Endothelial cell of umbilical vein (primary cell): ENCODE data around the gene NAV2. TPM values are rescaled to one million over a fixed set of nuclear protein-coding genes. Genes with fewer than 3 reads are reported as not detected.

Experiments used
- BruUV-seq: library from RNA; stranded (reverse); fragments of 400-500 nt; replicated peaks from 2 replicates; lab custom pipeline; 2021; lab: Mats Ljungman, UMichigan
- CTCF ChIA-PET: fragments of 300-600, 350-600 bp; sonication (Branson Sonifier 250); formaldehyde crosslinking; loops from one replicate; lab custom pipeline; 2021; ENCODE audit warnings: antibody characterized with exemption, inconsistent platforms; lab: Charles Lee
- POLR2A ChIA-PET: fragments of 300-600, 350-600 bp; sonication (Branson Sonifier 250); formaldehyde crosslinking; loops from one replicate; lab custom pipeline; 2021; ENCODE audit warnings: antibody characterized with exemption, inconsistent platforms; lab: Charles Lee
- DNase-seq: peaks from one replicate; pipeline ENCODE4 v3.0.0-alpha.2; 2011; ENCODE audit warnings: low read depth, low spot score
- FAIRE-seq: peaks from 2 replicates; lab custom pipeline; 2011; peaks lifted over from hg19 to GRCh38; lab: Jason Lieb, UNC
- H2AFZ ChIP-seq: 2 replicates; pipeline ENCODE4 v1.6.0; 2012; ENCODE audit warnings: low read depth, low read length, control low read depth, inconsistent platforms
- H3K27ac ChIP-seq: 2 replicates; pipeline ENCODE4 v1.5.1; 2011; ENCODE audit warnings: low read depth, mild to moderate bottlenecking, control low read depth, low read length, moderate library complexity; ENCODE audit not compliant: insufficient read depth
- H3K27me3 ChIP-seq, 2 experiments: 2 replicates each; pipeline versions ENCODE4 v1.6.0 to v1.6.1; 2011; ENCODE audit warnings: low read length in 2 of 2, mixed read lengths in 1 of 2; ENCODE audit not compliant: control insufficient read depth in 2 of 2, insufficient read depth in 2 of 2
- H3K36me3 ChIP-seq, 2 experiments: 2 replicates in 1 of 2; 3 replicates in 1 of 2; pipeline ENCODE4 v1.5.1; 2011; ENCODE audit warnings: low read length in 2 of 2, mild to moderate bottlenecking in 1 of 2, moderate library complexity in 1 of 2; ENCODE audit not compliant: control insufficient read depth in 2 of 2, insufficient read depth in 2 of 2; ENCODE audit errors: extremely low read depth in 1 of 2
- H3K4me1 ChIP-seq: 3 replicates; pipeline ENCODE4 v1.5.1; 2011; ENCODE audit warnings: mild to moderate bottlenecking, low read length; ENCODE audit not compliant: control insufficient read depth, insufficient read depth; ENCODE audit errors: extremely low read depth
- H3K4me2 ChIP-seq: 2 replicates; pipeline ENCODE4 v1.6.1; 2011; ENCODE audit warnings: low read length, control low read depth, mixed read lengths; ENCODE audit not compliant: insufficient read depth
- H3K4me3 ChIP-seq, 3 experiments: fragments of 200-600 bp in 1 of 3; sonication (generic), shearing (Covaris generic) in 1 of 3; replicated peaks in 1 of 3; 2 replicates each; pipeline ENCODE4 v1.5.1; 2011 to 2016; ENCODE audit warnings: control low read depth in 3 of 3, low read length in 3 of 3, mild to moderate bottlenecking in 2 of 3, inconsistent platforms in 1 of 3, low read depth in 1 of 3, moderate library complexity in 1 of 3; ENCODE audit not compliant: insufficient read depth in 1 of 3
- H3K79me2 ChIP-seq: 2 replicates; pipeline ENCODE4 v1.6.0; 2012; ENCODE audit warnings: low read length, inconsistent platforms; ENCODE audit not compliant: control insufficient read depth, insufficient read depth
- H3K9ac ChIP-seq: replicated peaks from 2 replicates; pipeline ENCODE3; 2011; ENCODE audit warnings: low read length, control low read depth; ENCODE audit not compliant: insufficient read depth; ENCODE audit errors: extremely low read depth
- H3K9me1 ChIP-seq: replicated peaks from 3 replicates; pipeline ENCODE4 v1.6.0; 2011; ENCODE audit warnings: mild to moderate bottlenecking, low read length; ENCODE audit not compliant: control insufficient read depth, insufficient read depth; ENCODE audit errors: extremely low read depth
- H3K9me3 ChIP-seq: replicated peaks from 2 replicates; pipeline ENCODE4 v1.5.1; 2012; ENCODE audit warnings: low read length, inconsistent platforms; ENCODE audit not compliant: control insufficient read depth, insufficient read depth
- H4K20me1 ChIP-seq: replicated peaks from 2 replicates; pipeline ENCODE3; 2011; ENCODE audit warnings: mild to moderate bottlenecking, low read length; ENCODE audit not compliant: control insufficient read depth, insufficient read depth; ENCODE audit errors: extremely low read depth
- CTCF ChIP-seq, 2 donors: IDR thresholded peaks; 1 replicate in 1 of 2; 2 replicates in 1 of 2; pipeline ENCODE4 v1.5.1; 2011; ENCODE audit warnings: low read length in 2 of 2, mild to moderate bottlenecking in 2 of 2, moderate library complexity in 2 of 2, control low read depth in 1 of 2, inconsistent platforms in 1 of 2, low read depth in 1 of 2; ENCODE audit not compliant: insufficient read depth in 1 of 2; ENCODE audit errors: extremely low read depth in 1 of 2
- EZH2 ChIP-seq: IDR thresholded peaks from 2 replicates; pipeline ENCODE4 v1.6.1; 2012; ENCODE audit warnings: borderline replicate concordance, low read depth, mild to moderate bottlenecking, moderate library complexity, low read length, inconsistent platforms; ENCODE audit not compliant: severe bottlenecking
- FOS ChIP-seq: IDR thresholded peaks from 2 replicates; pipeline ENCODE4 v1.6.1; 2011; ENCODE audit warnings: mild to moderate bottlenecking, low read length, moderate library complexity, borderline replicate concordance; ENCODE audit not compliant: insufficient read depth
- GATA2 ChIP-seq: IDR thresholded peaks from 2 replicates; pipeline ENCODE4 v1.7.0; 2011; ENCODE audit warnings: low read depth, mild to moderate bottlenecking, moderate library complexity, mixed read lengths, low read length; ENCODE audit not compliant: insufficient read length, insufficient read depth
- JUN ChIP-seq: IDR thresholded peaks from 2 replicates; pipeline ENCODE4 v1.6.1; 2011; ENCODE audit warnings: borderline replicate concordance, low read depth; ENCODE audit not compliant: insufficient read length, insufficient read depth
- MAX ChIP-seq: IDR thresholded peaks from 2 replicates; pipeline ENCODE4 v1.6.1; 2011; ENCODE audit not compliant: insufficient read depth, insufficient read length
- MYC ChIP-seq: IDR thresholded peaks from one replicate; pipeline ENCODE4 v1.6.1; 2011; ENCODE audit warnings: mild to moderate bottlenecking, low read depth, low read length
- POLR2A ChIP-seq: IDR thresholded peaks from 2 replicates; pipeline ENCODE4 v1.6.1; 2012; ENCODE audit warnings: low read depth, mild to moderate bottlenecking, control low read depth, low read length
- POLR2AphosphoS5 ChIP-seq: IDR thresholded peaks from 2 replicates; pipeline ENCODE4 v1.6.1; 2012; ENCODE audit warnings: low read depth, mild to moderate bottlenecking, control low read depth, low read length, moderate library complexity; ENCODE audit not compliant: insufficient read depth
- dilution Hi-C: fragments of 300-500 bp; cut with MboI; formaldehyde crosslinking; loops from one replicate; pipeline ENCODE4 v1.15.0; 2019; ENCODE audit warnings: low sequenced_read_pairs; ENCODE audit not compliant: extremely low pct_ligation_motif_present
- intact Hi-C: fragments of 100-400 bp; cut with micrococcal nuclease; formaldehyde crosslinking; loops from one replicate; pipeline ENCODE4 v1.10.0; 2022
- polyA plus RNA-seq, 4 experiments: library from polyadenylated mRNA; depleted of rRNA in 3 of 4; stranded (reverse) in 3 of 4; unstranded in 1 of 4; fragments of >200 nt; gene quantifications; 2 replicates each; pipeline versions ENCODE4 v1.2.1 to v1.2.3, GENCODE V29; 2011 to 2012; ENCODE audit warnings: missing spikeins in 1 of 4
- total RNA-seq: library from RNA; stranded (reverse); gene quantifications from 2 replicates; pipeline ENCODE4 v1.2.3, GENCODE V29; 2021

Gene NAV2
- total and polyA plus RNA-seq, 2 donors (not counting 3 experiments of a cell fraction or from before 2014, with no cell fraction given), result 10.9 to 68.0 TPM

- Histone ChIP-seq H3K9ac (no peak overlapping the region), H2AFZ (no peak overlapping the region), H3K27me3 (no peaks in the 10 kb centered on the region), H3K36me3 (peaks cover 0 to 4% of the 10 kb centered on the region in 2 experiments), H3K4me1 (peaks cover 15% of the 10 kb centered on the region), H3K79me2 (no peaks in the 10 kb centered on the region), H3K4me2 (no peak overlapping the region), H3K27ac (no peak overlapping the region), H3K4me3 (no peak overlapping the region), H4K20me1 (no peaks in the 10 kb centered on the region), H3K9me1 (no peaks in the 10 kb centered on the region), H3K9me3 (no peaks in the 10 kb centered on the region)
- CTCF ChIA-PET, result no interaction called here
- no peak for DNase-seq
- no peak for FAIRE-seq
- no peak for TF ChIP-seq CTCF (IDR thresholded peaks at IDR 0.05; ENCODE audit: extremely low read depth in 1 of 2, insufficient read depth in 1 of 2, low read depth in 1 of 2, low read length in 2 of 2)
- intact Hi-C loops, result no loop called here
- dilution Hi-C loops, result no loop called here
- BruUV-seq, result no TSS peak
- POLR2A ChIA-PET, result no interaction called here
Measured at GRCh38 chr11:20038972-20039371, 326.3 kb downstream of the NAV2 start.

- TF ChIP-seq JUN, result no peak
- no peak for TF ChIP-seq CTCF (IDR thresholded peaks at IDR 0.05; ENCODE audit: extremely low read depth in 1 of 2, insufficient read depth in 1 of 2, low read depth in 1 of 2, low read length in 2 of 2)
- no peak for TF ChIP-seq GATA2
- TF ChIP-seq EZH2, result no peak
- no peak for TF ChIP-seq MYC
- TF ChIP-seq POLR2A, result no peak
- no peak for TF ChIP-seq FOS
- TF ChIP-seq MAX, result no peak
- TF ChIP-seq POLR2AphosphoS5, result no peak
- no peaks in the 10 kb centered on the region for H3K27me3 ChIP-seq
- H4K20me1 ChIP-seq, result no peaks in the 10 kb centered on the region
- H3K4me1 ChIP-seq, result peaks cover 15% of the 10 kb centered on the region
- H3K36me3 ChIP-seq, result peaks cover 8 to 11% of the 10 kb centered on the region in 2 experiments
- no peak overlapping the region for H3K9ac ChIP-seq
- no peaks in the 10 kb centered on the region for H3K79me2 ChIP-seq
- peak overlapping the region; percentile 56 for H3K27ac ChIP-seq
- DNase-seq (no peak), FAIRE-seq (no peak)
- BruUV-seq, result no TSS peak
- no peaks in the 10 kb centered on the region for H3K9me3 ChIP-seq
- POLR2A ChIA-PET, result no interaction called here
- dilution Hi-C loops (no loop called here), intact Hi-C loops (no loop called here)
- no peak overlapping the region for H2AFZ ChIP-seq
- CTCF ChIA-PET, result interaction anchor here (1.0 to 2.2 kb wide), 7 partner anchors 10 to 102 kb away, joined by 3 to 7 read pairs (median 4); no protein-coding TSS in a partner anchor
- no peaks in the 10 kb centered on the region for H3K9me1 ChIP-seq
- no peak overlapping the region for H3K4me3 ChIP-seq
- H3K4me2 ChIP-seq, result peak overlapping the region; percentile 49
Measured at GRCh38 chr11:20041499-20041898, 328.9 kb downstream of the NAV2 start.
